Measurements from ENCODE around the gene DGKZ. TPM values are rescaled to one million over a fixed set of nuclear protein-coding genes. Genes with fewer than 3 reads are reported as not detected.

DGKZ gene
- total RNA-seq, 1 donor from 2014 or later, result 77.1 TPM

DNA sequence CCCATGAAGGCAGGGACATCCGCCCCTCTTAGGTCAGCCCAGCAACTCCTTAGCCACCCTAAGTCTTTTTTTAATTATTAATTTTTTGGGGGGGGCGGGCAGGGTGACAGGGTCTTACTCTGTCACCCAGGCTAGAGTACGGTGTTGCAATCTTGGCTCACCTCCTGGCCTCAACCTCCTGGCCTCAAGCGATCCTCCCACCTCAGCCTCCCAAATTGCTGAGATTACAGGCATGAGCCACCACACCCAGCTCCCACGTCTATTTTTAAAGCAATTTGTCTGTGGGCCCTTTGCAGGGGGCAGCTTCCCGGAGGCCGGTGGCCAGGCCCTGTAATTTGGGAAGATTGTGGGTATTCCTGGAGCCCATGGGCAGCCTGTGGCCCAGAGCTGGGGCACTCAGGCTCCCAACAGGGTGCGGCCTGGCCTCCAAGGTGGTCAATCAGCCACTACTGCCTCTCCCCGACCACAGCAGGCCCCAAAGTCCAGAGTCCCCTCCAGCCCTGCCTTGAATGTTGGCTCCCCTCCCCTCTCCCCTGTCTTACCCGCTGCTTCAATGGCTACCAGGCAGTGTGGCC, 42.6 kb upstream of the DGKZ start:
- Histone ChIP-seq H3K4me1 (peaks cover 4% of the 10 kb centered on the region), H3K36me3 (peaks cover 3% of the 10 kb centered on the region), H3K27me3 (ENCODE audit: low read depth) (no peaks in the 10 kb centered on the region), H3K9me3 (replicated peaks) (no peaks in the 10 kb centered on the region), H3K27ac (replicated peaks) (no peak overlapping the region), H3K4me3 (no peak overlapping the region)
- no peak for DNase-seq
- intact Hi-C loops (cut with micrococcal nuclease), result no loop called here
- TF ChIP-seq CTCF (IDR thresholded peaks at IDR 0.05; ENCODE audit: borderline replicate concordance), result no peak

DNA sequence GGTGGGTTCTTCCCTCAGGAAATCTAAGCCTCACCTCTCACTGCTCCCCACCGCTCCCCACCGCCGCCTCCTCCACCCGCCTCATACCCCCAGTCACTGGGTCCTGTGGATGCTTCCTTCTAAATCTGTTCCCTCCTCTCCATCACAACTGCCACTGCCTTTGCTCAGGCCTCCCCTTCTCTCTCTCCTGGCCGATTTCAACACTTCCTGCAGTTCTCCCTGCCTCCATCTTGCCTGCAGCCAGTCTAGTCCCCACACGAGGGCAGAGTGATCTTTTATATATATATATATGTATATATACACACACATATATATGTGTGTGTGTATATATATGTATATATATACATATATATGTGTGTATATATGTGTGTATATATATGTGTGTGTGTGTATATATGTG, 42.0 kb upstream of the DGKZ start:
- no peaks in the 10 kb centered on the region for H3K9me3 ChIP-seq (replicated peaks)
- intact Hi-C loops (cut with micrococcal nuclease), result no loop called here
- TF ChIP-seq CTCF (IDR thresholded peaks at IDR 0.05; ENCODE audit: borderline replicate concordance), result no peak
- peaks cover 4% of the 10 kb centered on the region for H3K4me1 ChIP-seq
- H3K36me3 ChIP-seq, result peaks cover 3% of the 10 kb centered on the region
- H3K4me3 ChIP-seq, result no peak overlapping the region
- DNase-seq, result no peak
- no peaks in the 10 kb centered on the region for H3K27me3 ChIP-seq (ENCODE audit: low read depth)
- no peak overlapping the region for H3K27ac ChIP-seq (replicated peaks)

GRCh38 chr11:46306296-46306853, 40.9 kb upstream of the DGKZ start:
- Histone ChIP-seq H3K4me3 (no peak overlapping the region), H3K9me3 (replicated peaks) (no peaks in the 10 kb centered on the region), H3K27ac (replicated peaks) (no peak overlapping the region), H3K27me3 (ENCODE audit: low read depth) (no peaks in the 10 kb centered on the region), H3K36me3 (peaks cover 3% of the 10 kb centered on the region), H3K4me1 (peaks cover 4% of the 10 kb centered on the region)
- TF ChIP-seq CTCF (IDR thresholded peaks at IDR 0.05; ENCODE audit: borderline replicate concordance), result no peak
- intact Hi-C loops (cut with micrococcal nuclease), result no loop called here
- no peak for DNase-seq

GRCh38 chr11:46307369-46307768, 39.9 kb upstream of the DGKZ start:
- TF ChIP-seq CTCF (IDR thresholded peaks at IDR 0.05; ENCODE audit: borderline replicate concordance), result no peak
- no peak overlapping the region for H3K4me3 ChIP-seq
- H3K27ac ChIP-seq (replicated peaks), result no peak overlapping the region
- no peaks in the 10 kb centered on the region for H3K27me3 ChIP-seq (ENCODE audit: low read depth)
- no peaks in the 10 kb centered on the region for H3K9me3 ChIP-seq (replicated peaks)
- H3K36me3 ChIP-seq, result peaks cover 3% of the 10 kb centered on the region
- no peak for DNase-seq
- intact Hi-C loops (cut with micrococcal nuclease), result no loop called here
- peaks cover 4% of the 10 kb centered on the region for H3K4me1 ChIP-seq

DNA sequence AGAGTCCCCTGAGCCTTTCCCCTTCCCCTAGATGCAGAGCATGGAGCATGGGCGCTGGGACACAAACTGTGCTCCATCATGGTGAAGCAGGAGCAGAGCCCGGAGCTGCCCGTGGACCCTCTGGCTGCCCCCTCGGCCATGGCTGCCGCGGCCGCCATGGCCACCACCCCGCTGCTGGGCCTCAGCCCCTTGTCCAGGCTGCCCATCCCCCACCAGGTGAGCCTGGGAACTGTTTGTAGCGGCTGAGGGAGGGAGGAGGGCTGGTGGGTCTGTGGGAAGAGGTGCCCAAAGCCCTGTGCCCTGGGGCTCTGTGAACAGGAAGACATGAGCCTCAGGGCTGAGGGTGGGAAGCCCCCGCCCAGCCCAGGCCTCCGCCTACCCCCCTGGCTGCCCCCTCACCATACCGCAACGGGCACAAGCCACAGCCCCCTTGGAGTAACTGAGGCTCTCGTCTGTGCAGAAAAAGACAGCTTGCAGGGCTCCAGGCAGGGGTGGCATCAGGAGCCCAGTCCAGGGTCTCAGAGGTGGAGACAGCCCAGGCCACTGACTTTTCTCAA, 39.4 kb upstream of the DGKZ start:
- Histone ChIP-seq H3K4me1 (peaks cover 4% of the 10 kb centered on the region), H3K36me3 (peaks cover 1% of the 10 kb centered on the region), H3K27me3 (ENCODE audit: low read depth) (no peaks in the 10 kb centered on the region), H3K9me3 (replicated peaks) (no peaks in the 10 kb centered on the region), H3K4me3 (no peak overlapping the region), H3K27ac (replicated peaks) (no peak overlapping the region)
- intact Hi-C loops (cut with micrococcal nuclease), result no loop called here
- TF ChIP-seq CTCF (IDR thresholded peaks at IDR 0.05; ENCODE audit: borderline replicate concordance), result no peak
- no peak for DNase-seq

Data from left ventricle myocardium inferior (tissue), 1 donor.